BLaER1 (cell line): ENCODE results near the gene ZMAT3.

Experiments used
- H3K27ac ChIP-seq: shearing (Covaris generic); formaldehyde crosslinking; 2 replicates; pipeline ENCODE4 v1.8.1; 2022
- H3K27me3 ChIP-seq: shearing (Covaris generic); formaldehyde crosslinking; 2 replicates; pipeline ENCODE4 v1.8.1; 2022
- H3K36me3 ChIP-seq: shearing (Covaris generic); formaldehyde crosslinking; 2 replicates; pipeline ENCODE4 v1.8.1; 2022
- H3K4me1 ChIP-seq: shearing (Covaris generic); formaldehyde crosslinking; 2 replicates; pipeline ENCODE4 v1.8.1; 2022
- H3K4me2 ChIP-seq: shearing (Covaris generic); formaldehyde crosslinking; 2 replicates; pipeline ENCODE4 v1.8.1; 2022
- H3K4me3 ChIP-seq: shearing (Covaris generic); formaldehyde crosslinking; 2 replicates; pipeline ENCODE4 v1.8.1; 2022
- H3K9ac ChIP-seq: shearing (Covaris generic); formaldehyde crosslinking; 2 replicates; pipeline ENCODE4 v1.8.1; 2022
- H3K9me3 ChIP-seq: shearing (Covaris generic); formaldehyde crosslinking; 2 replicates; pipeline ENCODE4 v1.8.1; 2022
- H4K20me1 ChIP-seq: shearing (Covaris generic); formaldehyde crosslinking; 2 replicates; pipeline ENCODE4 v1.8.1; 2022
- Cebpa-rat ChIP-seq: shearing (Covaris generic); IDR thresholded peaks from 2 replicates; pipeline ENCODE4 v1.8.1; 2022

ZMAT3 gene

GRCh38 chr3:179005706-179006105 is 65.9 kb downstream of the ZMAT3 start:
- Histone ChIP-seq H3K9ac (no peak overlapping the region), H3K27me3 (no peaks in the 10 kb centered on the region), H4K20me1 (no peaks in the 10 kb centered on the region), H3K27ac (no peak overlapping the region), H3K9me3 (no peaks in the 10 kb centered on the region), H3K4me3 (no peak overlapping the region), H3K4me2 (no peak overlapping the region), H3K36me3 (peaks cover 10% of the 10 kb centered on the region), H3K4me1 (no peaks in the 10 kb centered on the region)
- no peak for TF ChIP-seq Cebpa-rat

- Histone ChIP-seq H3K4me2 (no peak overlapping the region), H3K9me3 (no peaks in the 10 kb centered on the region), H3K27me3 (no peaks in the 10 kb centered on the region), H3K36me3 (peaks cover 10% of the 10 kb centered on the region), H3K27ac (no peak overlapping the region), H3K4me3 (no peak overlapping the region), H3K9ac (no peak overlapping the region), H3K4me1 (no peaks in the 10 kb centered on the region), H4K20me1 (no peaks in the 10 kb centered on the region)
- no peak for TF ChIP-seq Cebpa-rat
Observed at GRCh38 chr3:179005213-179005612, 66.4 kb downstream of the ZMAT3 start.

- no peak overlapping the region for H3K27ac ChIP-seq
- no peaks in the 10 kb centered on the region for H3K27me3 ChIP-seq
- H3K4me1 ChIP-seq, result no peaks in the 10 kb centered on the region
- no peak overlapping the region for H3K4me2 ChIP-seq
- no peaks in the 10 kb centered on the region for H4K20me1 ChIP-seq
- no peak for TF ChIP-seq Cebpa-rat
- H3K36me3 ChIP-seq, result peaks cover 10% of the 10 kb centered on the region
- no peaks in the 10 kb centered on the region for H3K9me3 ChIP-seq
- no peak overlapping the region for H3K4me3 ChIP-seq
- H3K9ac ChIP-seq, result no peak overlapping the region
Observed at GRCh38 chr3:179000659-179001058, 71.0 kb downstream of the ZMAT3 start.

GRCh38 chr3:179000144-179000543 is 71.5 kb downstream of the ZMAT3 start:
- no peak overlapping the region for H3K27ac ChIP-seq
- H3K36me3 ChIP-seq, result peaks cover 10% of the 10 kb centered on the region
- H3K27me3 ChIP-seq, result no peaks in the 10 kb centered on the region
- no peaks in the 10 kb centered on the region for H4K20me1 ChIP-seq
- H3K9ac ChIP-seq, result no peak overlapping the region
- no peak for TF ChIP-seq Cebpa-rat
- H3K4me3 ChIP-seq, result no peak overlapping the region
- H3K4me1 ChIP-seq, result no peaks in the 10 kb centered on the region
- no peaks in the 10 kb centered on the region for H3K9me3 ChIP-seq
- H3K4me2 ChIP-seq, result no peak overlapping the region

GRCh38 chr3:178996399-178996798 is 75.2 kb downstream of the ZMAT3 start:
- no peak for TF ChIP-seq Cebpa-rat
- Histone ChIP-seq H3K4me1 (no peaks in the 10 kb centered on the region), H3K4me3 (no peak overlapping the region), H3K9ac (no peak overlapping the region), H3K36me3 (no peaks in the 10 kb centered on the region), H3K4me2 (no peak overlapping the region), H4K20me1 (no peaks in the 10 kb centered on the region), H3K27ac (no peak overlapping the region), H3K27me3 (no peaks in the 10 kb centered on the region), H3K9me3 (peaks cover 6% of the 10 kb centered on the region)

GRCh38 chr3:178990293-178990692 is 81.3 kb downstream of the ZMAT3 start:
- Histone ChIP-seq H3K27ac (no peak overlapping the region), H3K9me3 (peaks cover 67% of the 10 kb centered on the region), H3K9ac (no peak overlapping the region)

GRCh38 chr3:178989821-178990220 is 81.8 kb downstream of the ZMAT3 start:
- Histone ChIP-seq H4K20me1 (no peaks in the 10 kb centered on the region), H3K9me3 (peaks cover 68% of the 10 kb centered on the region), H3K27ac (no peak overlapping the region), H3K4me3 (no peak overlapping the region), H3K27me3 (no peaks in the 10 kb centered on the region), H3K4me1 (no peaks in the 10 kb centered on the region), H3K4me2 (no peak overlapping the region), H3K36me3 (peaks cover 35% of the 10 kb centered on the region), H3K9ac (no peak overlapping the region)
- no peak for TF ChIP-seq Cebpa-rat

More at GRCh38 chr3:178990293-178990692, 81.3 kb downstream of the ZMAT3 start:
- Histone ChIP-seq H3K27me3 (no peaks in the 10 kb centered on the region), H3K4me1 (no peaks in the 10 kb centered on the region), H4K20me1 (no peaks in the 10 kb centered on the region), H3K36me3 (peaks cover 35% of the 10 kb centered on the region), H3K4me3 (no peak overlapping the region), H3K4me2 (no peak overlapping the region)
- no peak for TF ChIP-seq Cebpa-rat

GRCh38 chr3:178987745-178988144 is 83.9 kb downstream of the ZMAT3 start:
- H3K27me3 ChIP-seq, result no peaks in the 10 kb centered on the region
- no peak overlapping the region; the same call in 1 of the 2 replicates for H3K4me3 ChIP-seq
- peaks cover 75% of the 10 kb centered on the region for H3K9me3 ChIP-seq
- H3K4me1 ChIP-seq, result no peaks in the 10 kb centered on the region
- H3K4me2 ChIP-seq, result no peak overlapping the region
- no peaks in the 10 kb centered on the region for H4K20me1 ChIP-seq
- no peak overlapping the region for H3K9ac ChIP-seq
- no peak overlapping the region for H3K27ac ChIP-seq
- TF ChIP-seq Cebpa-rat, result no peak
- peaks cover 35% of the 10 kb centered on the region for H3K36me3 ChIP-seq

- Histone ChIP-seq H4K20me1 (no peaks in the 10 kb centered on the region), H3K4me1 (no peaks in the 10 kb centered on the region), H3K9ac (no peak overlapping the region), H3K4me2 (no peak overlapping the region), H3K27me3 (no peaks in the 10 kb centered on the region), H3K4me3 (no peak overlapping the region), H3K9me3 (peaks cover 70% of the 10 kb centered on the region), H3K36me3 (peaks cover 35% of the 10 kb centered on the region), H3K27ac (no peak overlapping the region)
- no peak for TF ChIP-seq Cebpa-rat
Observed at GRCh38 chr3:178986456-178986855, 85.2 kb downstream of the ZMAT3 start.

GRCh38 chr3:178982137-178982536 is 89.5 kb downstream of the ZMAT3 start:
- H3K4me2 ChIP-seq, result no peak overlapping the region
- TF ChIP-seq Cebpa-rat, result no peak

GRCh38 chr3:178975320-178975719 is 96.3 kb downstream of the ZMAT3 start:
- no peaks in the 10 kb centered on the region for H3K27me3 ChIP-seq
- no peaks in the 10 kb centered on the region for H3K4me1 ChIP-seq
- no peak overlapping the region for H3K9ac ChIP-seq
- TF ChIP-seq Cebpa-rat, result no peak
- no peak overlapping the region for H3K27ac ChIP-seq
- no peaks in the 10 kb centered on the region for H3K36me3 ChIP-seq
- peaks cover 16% of the 10 kb centered on the region for H3K9me3 ChIP-seq
- no peak overlapping the region for H3K4me2 ChIP-seq
- no peaks in the 10 kb centered on the region for H4K20me1 ChIP-seq
- no peak overlapping the region for H3K4me3 ChIP-seq

More at GRCh38 chr3:178982137-178982536, 89.5 kb downstream of the ZMAT3 start:
- Histone ChIP-seq H3K27ac (no peak overlapping the region), H3K27me3 (no peaks in the 10 kb centered on the region), H3K4me1 (no peaks in the 10 kb centered on the region), H3K9me3 (peaks cover 27% of the 10 kb centered on the region), H4K20me1 (no peaks in the 10 kb centered on the region), H3K9ac (no peak overlapping the region), H3K4me3 (no peak overlapping the region), H3K36me3 (no peaks in the 10 kb centered on the region)
